OCI-LY1 (cell line): Measurements from ENCODE around the gene PLD1.

Experiments
- H2AFZ ChIP-seq: fragments of 200-600 bp; sonication (generic), shearing (Covaris generic); 2 replicates; pipeline ENCODE4 v1.6.0; 2014; ENCODE audit warnings: antibody characterized with exemption, mild to moderate bottlenecking, low read length
- H3F3A ChIP-seq: fragments of 200-600 bp; sonication (generic), shearing (Covaris generic); 2 replicates; pipeline ENCODE4 v1.6.0; 2014; ENCODE audit warnings: mild to moderate bottlenecking, antibody characterized with exemption, low read length, moderate library complexity; ENCODE audit not compliant: insufficient read depth
- H3K27ac ChIP-seq: fragments of 200-600 bp; sonication (generic); 2 replicates; pipeline ENCODE4 v1.5.1; 2014; ENCODE audit warnings: low read length, mixed run types, mild to moderate bottlenecking, low read depth; ENCODE audit not compliant: poor library complexity, severe bottlenecking
- H3K27me3 ChIP-seq: fragments of 200-600 bp; sonication (generic); 2 replicates; pipeline ENCODE4 v1.6.0; 2014; ENCODE audit warnings: antibody characterized with exemption, mild to moderate bottlenecking, low read length, moderate library complexity; ENCODE audit not compliant: insufficient read depth
- H3K36me3 ChIP-seq: fragments of 200-600 bp; sonication (generic); 2 replicates; pipeline ENCODE4 v1.6.1; 2014; ENCODE audit warnings: mild to moderate bottlenecking, antibody characterized with exemption, low read length, moderate library complexity, mixed read lengths; ENCODE audit not compliant: insufficient read depth
- H3K4me1 ChIP-seq: fragments of 200-600 bp; sonication (generic); 2 replicates; pipeline ENCODE4 v1.5.1; 2014; ENCODE audit warnings: mild to moderate bottlenecking, low read length, moderate library complexity; ENCODE audit not compliant: insufficient read depth, severe bottlenecking
- H3K4me2 ChIP-seq: fragments of 200-600 bp; sonication (generic), shearing (Covaris generic); 2 replicates; pipeline ENCODE4 v1.6.1; 2014; ENCODE audit warnings: low read length
- H3K4me3 ChIP-seq: fragments of 200-600 bp; sonication (generic); 2 replicates; pipeline ENCODE4 v1.5.1; 2014; ENCODE audit warnings: low read length, low read depth, mild to moderate bottlenecking, mixed read lengths; ENCODE audit not compliant: poor library complexity, severe bottlenecking
- H3K79me2 ChIP-seq: fragments of 200-600 bp; shearing (Covaris generic); 2 replicates; pipeline ENCODE4 v1.6.1; 2016; ENCODE audit warnings: mixed run types, low read length, mixed read lengths; ENCODE audit not compliant: insufficient read depth
- H3K9ac ChIP-seq: fragments of 200-600 bp; sonication (generic), shearing (Covaris generic); 2 replicates; pipeline ENCODE4 v1.6.1; 2014; ENCODE audit warnings: mild to moderate bottlenecking, low read length, mixed read lengths
- H3K9me2 ChIP-seq: fragments of 200-600 bp; sonication (generic), shearing (Covaris generic); 2 replicates; pipeline ENCODE4 v1.6.1; 2014; ENCODE audit warnings: low read depth, mild to moderate bottlenecking, low read length, mixed read lengths
- H3K9me3 ChIP-seq: fragments of 200-600 bp; shearing (Covaris generic); 2 replicates; pipeline ENCODE4 v1.6.1; 2014; ENCODE audit warnings: low read length, mixed read lengths
- H4K20me1 ChIP-seq: fragments of 200-600 bp; sonication (generic), shearing (Covaris generic); 2 replicates; pipeline ENCODE4 v1.6.0; 2016; ENCODE audit warnings: mild to moderate bottlenecking, low read length; ENCODE audit not compliant: insufficient read depth
- EZH2 ChIP-seq: fragments of 200-600 bp; sonication (generic), shearing (Covaris generic); IDR thresholded peaks from 2 replicates; pipeline ENCODE4 v1.8.0; 2017; ENCODE audit warnings: borderline replicate concordance, mixed run types, mild to moderate bottlenecking, antibody characterized with exemption, low read length, moderate library complexity, mixed read lengths
- TF ChIP-seq, protein P1 (sequence below): fragments of 200-600 bp; sonication (generic), shearing (Covaris generic); IDR thresholded peaks from 2 replicates; pipeline ENCODE4 v1.5.1; 2017; ENCODE audit warnings: mild to moderate bottlenecking, antibody characterized with exemption, low read length, moderate library complexity, mixed read lengths

PLD1 gene

DNA sequence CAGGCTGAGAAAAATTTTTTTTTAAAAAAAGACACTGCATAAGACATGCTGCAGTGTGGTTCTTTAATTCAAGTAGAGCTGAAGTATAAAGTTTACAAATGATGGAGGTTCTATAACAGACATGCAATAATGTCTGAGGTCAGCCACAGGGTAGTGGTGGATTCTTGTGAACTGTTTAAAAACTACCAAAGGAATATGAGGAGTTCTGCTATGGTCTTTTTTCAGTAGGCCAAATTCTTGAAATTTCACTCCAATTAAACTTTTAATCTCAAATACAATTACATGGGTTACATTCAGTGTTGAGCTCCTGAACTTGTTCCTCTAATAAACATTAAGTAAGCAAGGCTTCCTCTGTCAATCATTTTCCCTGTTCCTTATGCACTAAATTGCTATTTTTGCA is 122.7 kb downstream of the PLD1 start:
- Histone ChIP-seq H3K9ac (no peak overlapping the region), H3K79me2 (no peaks in the 10 kb centered on the region), H3F3A (no peaks in the 10 kb centered on the region), H3K27ac (no peak overlapping the region), H3K9me2 (no peaks in the 10 kb centered on the region), H3K4me2 (no peak overlapping the region), H3K9me3 (no peaks in the 10 kb centered on the region), H3K27me3 (no peaks in the 10 kb centered on the region), H4K20me1 (no peaks in the 10 kb centered on the region), H3K4me1 (no peaks in the 10 kb centered on the region), H3K36me3 (no peaks in the 10 kb centered on the region), H3K4me3 (no peak overlapping the region), H2AFZ (no peak overlapping the region)
- TF ChIP-seq EZH2, result no peak
- TF ChIP-seq, protein P1, sequence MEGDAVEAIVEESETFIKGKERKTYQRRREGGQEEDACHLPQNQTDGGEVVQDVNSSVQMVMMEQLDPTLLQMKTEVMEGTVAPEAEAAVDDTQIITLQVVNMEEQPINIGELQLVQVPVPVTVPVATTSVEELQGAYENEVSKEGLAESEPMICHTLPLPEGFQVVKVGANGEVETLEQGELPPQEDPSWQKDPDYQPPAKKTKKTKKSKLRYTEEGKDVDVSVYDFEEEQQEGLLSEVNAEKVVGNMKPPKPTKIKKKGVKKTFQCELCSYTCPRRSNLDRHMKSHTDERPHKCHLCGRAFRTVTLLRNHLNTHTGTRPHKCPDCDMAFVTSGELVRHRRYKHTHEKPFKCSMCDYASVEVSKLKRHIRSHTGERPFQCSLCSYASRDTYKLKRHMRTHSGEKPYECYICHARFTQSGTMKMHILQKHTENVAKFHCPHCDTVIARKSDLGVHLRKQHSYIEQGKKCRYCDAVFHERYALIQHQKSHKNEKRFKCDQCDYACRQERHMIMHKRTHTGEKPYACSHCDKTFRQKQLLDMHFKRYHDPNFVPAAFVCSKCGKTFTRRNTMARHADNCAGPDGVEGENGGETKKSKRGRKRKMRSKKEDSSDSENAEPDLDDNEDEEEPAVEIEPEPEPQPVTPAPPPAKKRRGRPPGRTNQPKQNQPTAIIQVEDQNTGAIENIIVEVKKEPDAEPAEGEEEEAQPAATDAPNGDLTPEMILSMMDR, result no peak

GRCh38 chr3:171687064-171687463 is 123.2 kb downstream of the PLD1 start:
- H3K9ac ChIP-seq, result no peak overlapping the region
- no peaks in the 10 kb centered on the region for H3K4me1 ChIP-seq
- H3F3A ChIP-seq, result no peaks in the 10 kb centered on the region
- H3K27me3 ChIP-seq, result no peaks in the 10 kb centered on the region
- H3K4me2 ChIP-seq, result no peak overlapping the region
- no peaks in the 10 kb centered on the region for H3K9me2 ChIP-seq
- no peaks in the 10 kb centered on the region for H3K9me3 ChIP-seq
- no peak overlapping the region for H2AFZ ChIP-seq
- no peak for TF ChIP-seq EZH2
- TF ChIP-seq, protein P1, result no peak
- H3K4me3 ChIP-seq, result no peak overlapping the region
- H3K27ac ChIP-seq, result no peak overlapping the region
- no peaks in the 10 kb centered on the region for H4K20me1 ChIP-seq
- no peaks in the 10 kb centered on the region for H3K36me3 ChIP-seq
- no peaks in the 10 kb centered on the region for H3K79me2 ChIP-seq

GRCh38 chr3:171685116-171685895 is 125.0 kb downstream of the PLD1 start:
- Histone ChIP-seq H3K36me3 (no peaks in the 10 kb centered on the region), H3K79me2 (no peaks in the 10 kb centered on the region), H3K9ac (no peak overlapping the region), H4K20me1 (no peaks in the 10 kb centered on the region), H3K9me3 (no peaks in the 10 kb centered on the region), H3K27ac (no peak overlapping the region), H3F3A (no peaks in the 10 kb centered on the region), H3K27me3 (no peaks in the 10 kb centered on the region), H3K4me1 (no peaks in the 10 kb centered on the region), H3K9me2 (no peaks in the 10 kb centered on the region), H3K4me2 (no peak overlapping the region), H3K4me3 (no peak overlapping the region), H2AFZ (no peak overlapping the region)
- TF ChIP-seq, protein P1, result no peak
- no peak for TF ChIP-seq EZH2
